CD4-positive, alpha-beta T cell (primary cell): Measurements from ENCODE around the gene SORCS2. TPM values are rescaled to one million over a fixed set of nuclear protein-coding genes. Genes with fewer than 3 reads are reported as not detected.

ENCODE experiments used
- ATAC-seq: fragments of 200-7000 bp; cut with Tn5 transposase; one replicate; pipeline ENCODE4 v1.10.0; 2022; ENCODE audit warnings: mild to moderate bottlenecking; ENCODE audit not compliant: poor library complexity
- CTCF ChIA-PET: fragments of 350-600 bp; sonication (Branson Sonifier 250); formaldehyde crosslinking; loops from one replicate; lab custom pipeline; 2021; ENCODE audit warnings: antibody characterized with exemption, inconsistent platforms; lab: Charles Lee
- POLR2A ChIA-PET: fragments of 350-600 bp; sonication (Branson Sonifier 250); formaldehyde crosslinking; loops from one replicate; lab custom pipeline; 2021; ENCODE audit warnings: antibody characterized with exemption, inconsistent platforms; lab: Charles Lee
- DNase-seq, 14 experiments: peaks; one replicate each; pipeline ENCODE4 v3.0.0-alpha.2; 2013 to 2020; ENCODE audit warnings: mixed read lengths in 2 of 14
- H3K27ac ChIP-seq, 2 donors: one replicate each; pipeline versions ENCODE4 v1.5.1 to v1.7.0; 2013; ENCODE audit warnings: low read length in 2 of 2, low read depth in 1 of 2, mild to moderate bottlenecking in 1 of 2
- H3K27me3 ChIP-seq, 2 experiments: 1 replicate in 1 of 2; 2 replicates in 1 of 2; pipeline versions ENCODE4 v1.6.1 to v1.7.0; 2013; ENCODE audit warnings: low read length in 2 of 2, control low read depth in 1 of 2, mild to moderate bottlenecking in 1 of 2, moderate library complexity in 1 of 2; ENCODE audit not compliant: insufficient read depth in 2 of 2, control insufficient read depth in 1 of 2
- H3K36me3 ChIP-seq: one replicate; pipeline ENCODE4 v1.6.1; 2013; ENCODE audit warnings: low read length, control low read depth; ENCODE audit not compliant: insufficient read depth
- H3K4me1 ChIP-seq: one replicate; pipeline ENCODE4 v1.6.1; 2013; ENCODE audit warnings: low read length, control low read depth; ENCODE audit not compliant: insufficient read depth
- H3K4me3 ChIP-seq: one replicate; pipeline ENCODE4 v1.5.1; 2013; ENCODE audit warnings: mild to moderate bottlenecking, low read length, moderate library complexity
- H3K9me3 ChIP-seq, 2 experiments: 1 replicate in 1 of 2; 2 replicates in 1 of 2; pipeline versions ENCODE4 v1.6.1 to v1.7.0; 2013; ENCODE audit warnings: low read length in 2 of 2, mild to moderate bottlenecking in 2 of 2, control low read depth in 1 of 2, moderate library complexity in 1 of 2; ENCODE audit not compliant: control insufficient read depth in 1 of 2, insufficient read depth in 1 of 2
- H3K27ac Mint-ChIP-seq: one replicate; pipeline ENCODE4 v1.8.0; 2020; ENCODE audit warnings: mixed read lengths
- H3K27me3 Mint-ChIP-seq: one replicate; pipeline ENCODE4 v1.8.0; 2021; ENCODE audit warnings: mixed read lengths
- H3K36me3 Mint-ChIP-seq: one replicate; pipeline ENCODE4 v1.8.0; 2021; ENCODE audit warnings: low read depth, mixed read lengths
- H3K4me1 Mint-ChIP-seq: one replicate; pipeline ENCODE4 v1.8.0; 2021; ENCODE audit warnings: low read depth, mixed read lengths
- H3K4me3 Mint-ChIP-seq: one replicate; pipeline ENCODE4 v1.8.0; 2020; ENCODE audit warnings: mild to moderate bottlenecking, mixed read lengths
- H3K9me3 Mint-ChIP-seq: one replicate; pipeline ENCODE4 v1.8.0; 2020; ENCODE audit warnings: mixed read lengths
- CTCF ChIP-seq: fragments of 200-600 bp; IDR thresholded peaks from one replicate; pipeline ENCODE4 v1.8.0; 2022; ENCODE audit warnings: antibody characterized with exemption, mild to moderate bottlenecking
- intact Hi-C, 2 experiments: fragments of 100-400 bp; cut with DNase I in 1 of 2; cut with micrococcal nuclease in 1 of 2; formaldehyde crosslinking; loops; one replicate each; pipeline versions ENCODE4 v1.15.1 to v1.9.0; 2023 to 2025; cut with DNase I, micrococcal nuclease
- total RNA-seq, 174 experiments: library from RNA in 2 of 174; stranded (reverse) in 2 of 174; gene quantifications; one replicate each; pipeline ENCODE4 v1.2.3 and lab custom pipeline; 2021 to 2026

Gene SORCS2
- total RNA-seq, 2 experiments from 2014 or later: not detected

- H3K4me1 Mint-ChIP-seq: no peaks in the 10 kb centered on the region
- ChIA-PET CTCF (no interaction called here), POLR2A (no interaction called here)
- no peak for ATAC-seq
- Histone ChIP-seq H3K9me3 (peaks cover 0 to 42% of the 10 kb centered on the region in 2 experiments), H3K4me3 (no peak overlapping the region), H3K36me3 (no peaks in the 10 kb centered on the region), H3K27ac (no peak overlapping the region), H3K27me3 (no peaks in the 10 kb centered on the region), H3K4me1 (peaks cover 6% of the 10 kb centered on the region)
- no peaks in the 10 kb centered on the region for H3K36me3 Mint-ChIP-seq
- H3K9me3 Mint-ChIP-seq: peaks cover 6% of the 10 kb centered on the region
- H3K27ac Mint-ChIP-seq: no peak overlapping the region
- DNase-seq: peak in 2 of 14 experiments; percentile 4 to 21
- H3K27me3 Mint-ChIP-seq: no peaks in the 10 kb centered on the region
- intact Hi-C loops: no loop called here
- no peak for TF ChIP-seq CTCF
- H3K4me3 Mint-ChIP-seq: no peak overlapping the region
These were observed 347.9 kb downstream of the SORCS2 start for GRCh38 chr4:7540206-7540605.

GRCh38 chr4:7540654-7541413 lies 348.5 kb downstream of the SORCS2 start:
- no peak for ATAC-seq
- no peak overlapping the region for H3K4me3 ChIP-seq
- no peak for DNase-seq
- H3K9me3 ChIP-seq: peaks cover 0 to 43% of the 10 kb centered on the region in 2 experiments
- H3K27me3 ChIP-seq: no peaks in the 10 kb centered on the region
- H3K36me3 ChIP-seq: no peaks in the 10 kb centered on the region
- H3K4me3 Mint-ChIP-seq: no peak overlapping the region
- no peaks in the 10 kb centered on the region for H3K36me3 Mint-ChIP-seq
- ChIA-PET CTCF (no interaction called here), POLR2A (no interaction called here)
- no peak overlapping the region for H3K27ac ChIP-seq
- H3K9me3 Mint-ChIP-seq: peaks cover 6% of the 10 kb centered on the region
- no peaks in the 10 kb centered on the region for H3K27me3 Mint-ChIP-seq
- intact Hi-C loops: no loop called here
- H3K4me1 Mint-ChIP-seq: no peaks in the 10 kb centered on the region
- TF ChIP-seq CTCF: no peak
- H3K27ac Mint-ChIP-seq: no peak overlapping the region
- H3K4me1 ChIP-seq: peaks cover 6% of the 10 kb centered on the region

- peaks cover 6% of the 10 kb centered on the region for H3K4me1 ChIP-seq
- no peaks in the 10 kb centered on the region for H3K27me3 ChIP-seq
- no peak overlapping the region for H3K27ac Mint-ChIP-seq
- no peak overlapping the region for H3K27ac ChIP-seq
- intact Hi-C loops: no loop called here
- no peaks in the 10 kb centered on the region for H3K36me3 ChIP-seq
- H3K9me3 Mint-ChIP-seq: peaks cover 6% of the 10 kb centered on the region
- peaks cover 0 to 46% of the 10 kb centered on the region in 2 experiments for H3K9me3 ChIP-seq
- H3K4me1 Mint-ChIP-seq: no peaks in the 10 kb centered on the region
- ATAC-seq (no peak), DNase-seq (no peak)
- H3K4me3 Mint-ChIP-seq: no peak overlapping the region
- no peak for TF ChIP-seq CTCF
- H3K4me3 ChIP-seq: no peak overlapping the region
- ChIA-PET POLR2A (no interaction called here), CTCF (no interaction called here)
- H3K36me3 Mint-ChIP-seq: no peaks in the 10 kb centered on the region
- H3K27me3 Mint-ChIP-seq: no peaks in the 10 kb centered on the region
These were observed 349.1 kb downstream of the SORCS2 start for GRCh38 chr4:7541414-7541810.
